ENCODE measurements around the gene OR51V1. TPM values are rescaled to one million over a fixed set of nuclear protein-coding genes. Genes with fewer than 3 reads are reported as not detected.

The OR51V1 gene
- total and polyA plus RNA-seq, 3 donors from 2014 or later: not detected

DNA sequence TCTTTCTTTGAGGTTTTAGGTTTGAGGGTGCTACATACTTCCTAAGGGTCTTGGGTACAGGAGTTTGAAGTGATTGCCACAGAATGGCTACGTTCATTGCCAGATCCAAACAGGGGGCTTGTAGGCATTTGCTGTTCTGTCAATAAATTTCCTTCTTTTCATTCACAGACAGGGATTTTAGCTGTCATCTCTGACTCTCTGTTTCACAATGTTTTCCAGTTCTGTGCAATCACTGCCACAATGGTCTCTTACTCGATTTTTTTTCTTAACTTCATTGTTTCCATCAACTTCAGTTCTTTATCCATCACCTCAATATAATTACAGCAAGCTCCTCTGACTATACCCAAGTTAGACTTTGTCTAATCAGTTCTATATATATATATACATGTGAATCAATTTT, 40.0 kb upstream of the OR51V1 start:
- no peak overlapping the region for H3K27ac ChIP-seq
- WGBS, 2 donors: 84 to 93% methylated on average over 2 of the region's 2 CpGs
- no peaks in the 10 kb centered on the region for H3K27me3 ChIP-seq
- intact Hi-C loops (cut with DNase I; ENCODE audit: low total_unique reads): no loop called here
- DNase-seq: no peak
- TF ChIP-seq POLR2A (IDR thresholded peaks at IDR 0.05) (no peak), CTCF (IDR thresholded peaks at IDR 0.05) (no peak)
- no peak overlapping the region for H3K4me3 ChIP-seq
- H3K36me3 ChIP-seq (ENCODE audit: low read depth, missing control alignments): no peaks in the 10 kb centered on the region
- H3K4me1 ChIP-seq: no peaks in the 10 kb centered on the region
- no peaks in the 10 kb centered on the region for H3K9me3 ChIP-seq

DNA sequence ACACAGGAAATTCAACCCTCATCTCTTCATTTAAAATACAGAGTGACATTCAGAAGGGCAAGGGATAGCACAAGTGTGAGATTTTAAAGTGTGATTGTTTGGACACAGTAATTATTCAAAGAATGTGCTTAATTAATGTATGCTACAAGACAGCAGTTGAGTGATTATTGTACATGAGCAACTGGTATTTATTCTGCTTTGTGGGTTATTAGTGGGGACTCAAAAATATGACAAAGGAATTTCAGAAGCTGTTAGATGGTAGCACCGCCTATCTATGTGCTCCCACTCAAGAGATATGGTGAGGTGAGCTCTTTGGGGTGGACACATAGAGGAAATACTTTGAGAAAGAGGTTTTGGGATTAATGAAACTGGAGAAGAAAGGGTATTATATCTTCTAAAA, 39.6 kb upstream of the OR51V1 start:
- no peaks in the 10 kb centered on the region for H3K9me3 ChIP-seq
- DNase-seq: no peak
- H3K27me3 ChIP-seq: no peaks in the 10 kb centered on the region
- no peak overlapping the region for H3K27ac ChIP-seq
- H3K36me3 ChIP-seq (ENCODE audit: low read depth, missing control alignments): no peaks in the 10 kb centered on the region
- 79 to 87% methylated on average over 1 of the region's 1 CpG for WGBS, 2 donors
- no peak overlapping the region for H3K4me3 ChIP-seq
- intact Hi-C loops (cut with DNase I; ENCODE audit: low total_unique reads): no loop called here
- TF ChIP-seq POLR2A (IDR thresholded peaks at IDR 0.05) (no peak), CTCF (IDR thresholded peaks at IDR 0.05) (no peak)
- H3K4me1 ChIP-seq: no peaks in the 10 kb centered on the region

GRCh38 chr11:5239046-5239445, 38.6 kb upstream of the OR51V1 start:
- TF ChIP-seq POLR2A (IDR thresholded peaks at IDR 0.05) (no peak), CTCF (IDR thresholded peaks at IDR 0.05) (no peak)
- intact Hi-C loops (cut with DNase I; ENCODE audit: low total_unique reads): no loop called here
- no peak for DNase-seq

DNA sequence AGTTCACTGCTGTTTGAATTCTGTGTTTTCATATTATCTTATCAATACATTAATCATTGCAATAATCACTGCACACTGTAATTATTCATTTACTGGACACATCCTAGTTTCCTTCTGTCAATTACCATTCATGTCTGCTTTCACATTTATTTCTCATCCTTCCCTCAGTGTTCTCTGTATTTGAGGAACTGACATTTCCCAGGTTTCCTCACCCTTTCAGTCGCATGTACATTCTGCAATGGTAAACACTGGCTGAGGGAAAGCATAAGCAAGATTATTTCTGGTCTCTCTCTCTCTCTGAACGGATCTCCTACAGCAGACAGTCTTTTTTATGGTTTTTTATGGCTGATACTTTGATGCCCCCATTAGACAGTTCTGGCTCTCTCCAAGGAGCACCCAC, 38.0 kb upstream of the OR51V1 start:
- Histone ChIP-seq H3K36me3 (ENCODE audit: low read depth, missing control alignments) (no peaks in the 10 kb centered on the region), H3K4me3 (no peak overlapping the region), H3K4me1 (no peaks in the 10 kb centered on the region), H3K27me3 (no peaks in the 10 kb centered on the region), H3K27ac (no peak overlapping the region), H3K9me3 (no peaks in the 10 kb centered on the region)
- intact Hi-C loops (cut with DNase I; ENCODE audit: low total_unique reads): no loop called here
- no peak for DNase-seq
- WGBS, 2 donors: 63 to 74% methylated on average over 2 of the region's 2 CpGs
- TF ChIP-seq CTCF (IDR thresholded peaks at IDR 0.05): no peak
- no peak for TF ChIP-seq POLR2A (IDR thresholded peaks at IDR 0.05)

More at GRCh38 chr11:5239046-5239445, 38.6 kb upstream of the OR51V1 start:
- Histone ChIP-seq H3K27ac (no peak overlapping the region), H3K27me3 (no peaks in the 10 kb centered on the region), H3K36me3 (ENCODE audit: low read depth, missing control alignments) (no peaks in the 10 kb centered on the region), H3K4me3 (no peak overlapping the region), H3K4me1 (no peaks in the 10 kb centered on the region), H3K9me3 (no peaks in the 10 kb centered on the region)

DNA sequence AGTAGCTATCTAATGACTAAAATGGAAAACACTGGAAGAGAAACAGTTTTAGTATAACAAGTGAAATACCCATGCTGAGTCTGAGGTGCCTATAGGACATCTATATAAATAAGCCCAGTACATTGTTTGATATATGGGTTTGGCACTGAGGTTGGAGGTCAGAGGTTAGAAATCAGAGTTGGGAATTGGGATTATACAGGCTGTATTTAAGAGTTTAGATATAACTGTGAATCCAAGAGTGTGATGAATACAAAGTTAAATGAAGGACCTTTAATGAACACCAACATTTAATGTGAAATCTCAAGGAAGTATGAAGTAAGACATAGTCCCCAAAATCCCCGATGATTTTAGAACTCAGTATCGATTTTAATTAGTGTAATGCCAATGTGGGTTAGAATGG, 36.9 kb upstream of the OR51V1 start:
- Histone ChIP-seq H3K27ac (no peak overlapping the region), H3K36me3 (ENCODE audit: low read depth, missing control alignments) (no peaks in the 10 kb centered on the region), H3K4me1 (no peaks in the 10 kb centered on the region), H3K4me3 (no peak overlapping the region), H3K9me3 (no peaks in the 10 kb centered on the region), H3K27me3 (no peaks in the 10 kb centered on the region)
- WGBS, 2 donors: 87 to 90% methylated on average over 2 of the region's 2 CpGs
- intact Hi-C loops (cut with DNase I; ENCODE audit: low total_unique reads): no loop called here
- no peak for DNase-seq
- no peak for TF ChIP-seq CTCF (IDR thresholded peaks at IDR 0.05)
- no peak for TF ChIP-seq POLR2A (IDR thresholded peaks at IDR 0.05)

All from testis (tissue), 3 donors.